ENCODE results near the gene PTCD1. TPM values are rescaled to one million over a fixed set of nuclear protein-coding genes. Genes with fewer than 3 reads are reported as not detected.

Gene PTCD1
- 3.6 and 5.8 TPM in 2 replicates for total RNA-seq

GRCh38 chr7:99438573-99439480, at the start of gene PTCD1, which contains the start of gene CPSF4:
PTCD1 (minus strand) TSS chr7:99438798; CDS start chr7:99435242, 3,556 bp downstream.
CPSF4 (plus strand) TSS chr7:99438943; CDS start chr7:99439083, 140 bp downstream.

DNA sequence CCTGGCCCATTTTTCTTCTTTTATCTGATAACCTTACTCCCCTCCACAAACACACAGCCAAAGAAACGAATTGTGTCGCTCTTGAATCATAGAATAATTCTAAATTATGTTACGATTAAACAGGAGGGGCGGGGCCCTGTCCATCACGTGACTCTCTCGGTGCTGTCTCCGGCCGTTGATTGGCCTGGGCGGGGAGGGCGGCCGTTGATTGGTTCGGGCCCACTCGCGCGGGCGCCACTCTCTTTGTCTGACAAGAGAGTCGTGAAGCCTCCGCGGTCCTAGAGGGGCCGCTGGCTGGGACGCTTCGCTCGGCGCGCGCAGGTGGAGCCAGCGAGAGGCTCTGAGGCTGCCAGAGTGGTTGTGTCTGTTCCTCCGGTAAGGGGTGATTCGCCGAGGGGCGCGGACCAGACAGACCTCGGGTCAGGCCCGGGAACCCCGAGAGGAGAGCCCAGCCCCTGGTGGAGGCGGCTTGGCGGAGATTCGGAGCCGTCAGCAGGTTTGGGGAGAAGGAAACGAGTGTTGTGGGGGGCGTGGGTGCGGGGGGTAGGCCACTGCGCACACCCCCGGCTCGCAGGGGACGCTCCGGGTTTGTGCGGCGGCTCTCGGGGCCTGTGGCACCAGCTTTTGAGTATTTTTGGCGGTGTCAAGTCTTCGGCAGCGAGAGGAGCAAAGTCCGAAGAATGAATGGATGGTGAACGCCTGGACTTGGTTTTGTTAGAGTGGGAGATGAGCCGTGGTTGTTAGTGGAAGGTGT, 34.1 kb upstream of the PTCD1 start, which contains the start of gene ZNF789:
ZNF789 (plus strand) TSS at position 330 of the 754 bp plus-strand sequence. CDS start 3,567 bp downstream, outside the sequence.

DNA sequence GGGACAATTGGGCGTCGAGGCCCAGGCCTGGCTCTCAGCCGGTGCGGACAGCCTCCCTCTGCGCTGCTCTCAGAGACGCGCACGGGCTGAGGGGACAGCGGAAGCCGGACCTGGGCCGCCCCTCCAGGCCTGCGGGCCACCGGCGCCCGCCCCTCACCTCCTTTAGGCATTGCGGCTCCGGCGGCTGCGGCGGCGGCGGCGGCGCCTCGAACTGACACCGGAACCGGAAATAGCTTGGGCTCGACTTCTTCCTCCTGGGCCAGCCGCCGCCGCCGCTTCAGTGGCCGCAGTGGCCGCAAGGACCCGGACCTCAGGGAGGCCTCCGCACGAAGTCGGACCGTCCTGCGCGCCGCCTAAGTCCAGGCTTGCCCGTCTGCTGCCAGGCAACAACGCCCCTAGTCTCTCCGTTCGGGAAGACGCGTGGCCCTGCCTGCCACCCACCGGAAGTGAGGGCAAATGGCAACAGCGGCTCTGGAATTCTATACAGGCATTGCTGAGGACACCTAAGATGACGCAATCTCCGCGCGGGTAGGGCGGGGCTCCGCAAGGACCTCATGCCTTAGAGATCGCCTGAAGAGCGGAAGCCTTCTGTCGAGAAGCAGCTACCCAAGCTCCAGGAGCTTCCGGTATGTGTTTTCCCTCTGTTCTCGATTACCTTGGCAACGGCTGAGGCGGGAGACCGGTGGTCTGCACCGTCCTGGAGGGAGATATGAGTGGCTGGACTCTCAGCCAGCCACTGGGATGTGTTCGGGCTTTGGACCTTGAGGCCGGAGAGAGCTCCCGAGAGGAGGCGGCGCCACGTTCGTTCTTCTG, 30.0 kb downstream of the PTCD1 start, which contains the start of the genes BUD31 and PDAP1:
BUD31 (plus strand) TSS at position 591 of the 813 bp plus-strand sequence. CDS start 2,124 bp downstream, outside the sequence.
PDAP1 (minus strand) TSS at position 219 of the 813 bp plus-strand sequence; CDS start at position 170, 49 bp downstream.

GRCh38 chr7:99374111-99375064, 64.2 kb downstream of the PTCD1 start, which contains the start of gene ARPC1B:
ARPC1B (plus strand) TSS chr7:99374730; CDS start chr7:99385715, 10,985 bp downstream.

Other genes starting within 250 kb of the PTCD1 start
- gene KPNA7, start 230.7 kb downstream of the PTCD1 start, total RNA-seq: not detected in 2 replicates
- 0.13 and 0.16 TPM in 2 replicates for gene MYH16, start 166.0 kb downstream of the PTCD1 start, total RNA-seq
- gene ARPC1A, start 112.9 kb downstream of the PTCD1 start, total RNA-seq: 154 and 191 TPM in 2 replicates
- gene ARPC1B, start 64.1 kb downstream of the PTCD1 start, total RNA-seq: 488 and 710 TPM in 2 replicates
- 23.6 and 39.7 TPM in 2 replicates for gene PDAP1, start 30.2 kb downstream of the PTCD1 start, total RNA-seq
- gene BUD31, start 29.8 kb downstream of the PTCD1 start, total RNA-seq: 76.2 and 103 TPM in 2 replicates
- 21.9 and 24.7 TPM in 2 replicates for gene CPSF4, start 145 bp upstream of the PTCD1 start, total RNA-seq
- gene ATP5MF, start 27.4 kb upstream of the PTCD1 start, total RNA-seq: 186 and 383 TPM in 2 replicates
- 4.2 and 6.9 TPM in 2 replicates for gene ZNF789, start 34.1 kb upstream of the PTCD1 start, total RNA-seq
- gene ZNF394, start 61.5 kb upstream of the PTCD1 start, total RNA-seq: 24.3 and 25.0 TPM in 2 replicates
- 8.1 and 12.1 TPM in 2 replicates for gene ZKSCAN5, start 65.9 kb upstream of the PTCD1 start, total RNA-seq
- gene FAM200A, start 113.3 kb upstream of the PTCD1 start, total RNA-seq: 2.9 and 4.8 TPM in 2 replicates
- gene ZNF655, start 119.8 kb upstream of the PTCD1 start, total RNA-seq: 8.9 and 9.5 TPM in 2 replicates
- gene TMEM225B, start 159.5 kb upstream of the PTCD1 start, total RNA-seq: not detected in 2 replicates
- gene ZSCAN25, start 178.1 kb upstream of the PTCD1 start, total RNA-seq: 9.6 and 20.0 TPM in 2 replicates
- not detected in 2 replicates for gene CYP3A5, start 241.2 kb upstream of the PTCD1 start, total RNA-seq